HepG2 (cell line): ENCODE measurements around the gene BLMH. TPM values are rescaled to one million over a fixed set of nuclear protein-coding genes. Genes with fewer than 3 reads are reported as not detected.

ENCODE experiments used
- AKAP8 ChIP-seq: sonication (generic); formaldehyde crosslinking; IDR thresholded peaks from 2 replicates; pipeline ENCODE4 v1.5.1; 2020; ENCODE audit warnings: mild to moderate bottlenecking, missing genetic modification reagents
- ESRRA ChIP-seq: sonication (generic); formaldehyde crosslinking; IDR thresholded peaks from 2 replicates; pipeline ENCODE4 v1.5.1; 2020; ENCODE audit warnings: mild to moderate bottlenecking, low read depth, missing genetic modification reagents
- ISL2 ChIP-seq: sonication (generic); formaldehyde crosslinking; IDR thresholded peaks from 2 replicates; pipeline ENCODE4 v1.5.0; 2020; ENCODE audit warnings: missing genetic modification reagents
- JUN ChIP-seq: sonication (generic); formaldehyde crosslinking; IDR thresholded peaks from 2 replicates; pipeline ENCODE4 v1.4.0; 2020; ENCODE audit warnings: mild to moderate bottlenecking, missing genetic modification reagents
- NBN ChIP-seq: fragments of 450-650 bp; conservative IDR thresholded peaks from 2 replicates; pipeline ENCODE4 v1.6.1; 2017
- NR2F1 ChIP-seq, 2 experiments: fragments of 450-650 bp in 1 of 2; formaldehyde crosslinking in 1 of 2; IDR thresholded peaks; 2 replicates each; pipeline versions ENCODE4 v1.5.0 to v1.6.1; 2016 to 2020; ENCODE audit warnings: mild to moderate bottlenecking in 1 of 2, missing compliant biosample characterization in 1 of 2, missing genetic modification reagents in 1 of 2, moderate library complexity in 1 of 2
- RFXAP ChIP-seq: sonication (generic); formaldehyde crosslinking; IDR thresholded peaks from 2 replicates; pipeline ENCODE4 v1.4.0; 2020; ENCODE audit warnings: missing genetic modification reagents, borderline replicate concordance
- SAFB2 ChIP-seq: sonication (generic); formaldehyde crosslinking; IDR thresholded peaks from 2 replicates; pipeline ENCODE4 v1.5.1; 2020; ENCODE audit warnings: missing genetic modification reagents, low read depth, mild to moderate bottlenecking, borderline replicate concordance
- SKI ChIP-seq: fragments of 450-650 bp; IDR thresholded peaks from one replicate; pipeline ENCODE4 v1.6.1; 2018; ENCODE audit warnings: mild to moderate bottlenecking; ENCODE audit not compliant: partially characterized antibody
- SP1 ChIP-seq, 2 experiments: fragments of 450-650 bp in 1 of 2; sonication (generic) in 1 of 2; formaldehyde crosslinking in 1 of 2; IDR thresholded peaks; 2 replicates each; pipeline versions ENCODE4 v1.4.0 to v1.6.1; 2016 to 2020; ENCODE audit warnings: missing genetic modification reagents in 1 of 2
- ZNF3 ChIP-seq: IDR thresholded peaks from 2 replicates; pipeline ENCODE4 v1.7.0; 2017; ENCODE audit warnings: inconsistent platforms
- ZNF772 ChIP-seq: sonication (generic); formaldehyde crosslinking; IDR thresholded peaks from 2 replicates; pipeline ENCODE4 v1.5.0; 2020; ENCODE audit warnings: mild to moderate bottlenecking, missing genetic modification reagents
- polyA plus RNA-seq, 8 experiments: library from polyadenylated mRNA; depleted of rRNA in 3 of 8; stranded (reverse) in 7 of 8; unstranded in 1 of 8; fragments of >200 nt; fragmentation: Illumina TruSeq in 4 of 8; extraction: Trizol in 4 of 8; gene quantifications; 2 replicates each; pipeline versions ENCODE4 v1.2.1 to v1.2.3, GENCODE V29; 2011 to 2016; ENCODE audit warnings: low read depth in 4 of 8, missing spikeins in 1 of 8, mixed read lengths in 1 of 8; ENCODE audit not compliant: insufficient read depth in 1 of 8
- total RNA-seq, 5 experiments: library from RNA; depleted of rRNA; stranded (reverse); fragments of >200 nt; fragmentation: Illumina TruSeq; extraction: Trizol; gene quantifications; 2 replicates each; pipeline ENCODE4 v1.2.3, GENCODE V29; 2016; ENCODE audit warnings: low read depth in 1 of 5
- TF ChIP-seq, protein P1 (sequence below): sonication (generic); formaldehyde crosslinking; IDR thresholded peaks from 2 replicates; pipeline ENCODE4 v1.4.0; 2020; ENCODE audit warnings: mild to moderate bottlenecking, low read depth, missing genetic modification reagents
- TF ChIP-seq, protein P2 (sequence below): sonication (generic); formaldehyde crosslinking; IDR thresholded peaks from 2 replicates; pipeline ENCODE4 v1.4.0; 2020; ENCODE audit warnings: mild to moderate bottlenecking, missing genetic modification reagents, borderline replicate concordance

BLMH gene
- total and polyA plus RNA-seq, 2 of the 13 experiments (the other 11 are each of a cell fraction or from before 2014, with no cell fraction given), result 12.1 to 41.0 TPM

DNA sequence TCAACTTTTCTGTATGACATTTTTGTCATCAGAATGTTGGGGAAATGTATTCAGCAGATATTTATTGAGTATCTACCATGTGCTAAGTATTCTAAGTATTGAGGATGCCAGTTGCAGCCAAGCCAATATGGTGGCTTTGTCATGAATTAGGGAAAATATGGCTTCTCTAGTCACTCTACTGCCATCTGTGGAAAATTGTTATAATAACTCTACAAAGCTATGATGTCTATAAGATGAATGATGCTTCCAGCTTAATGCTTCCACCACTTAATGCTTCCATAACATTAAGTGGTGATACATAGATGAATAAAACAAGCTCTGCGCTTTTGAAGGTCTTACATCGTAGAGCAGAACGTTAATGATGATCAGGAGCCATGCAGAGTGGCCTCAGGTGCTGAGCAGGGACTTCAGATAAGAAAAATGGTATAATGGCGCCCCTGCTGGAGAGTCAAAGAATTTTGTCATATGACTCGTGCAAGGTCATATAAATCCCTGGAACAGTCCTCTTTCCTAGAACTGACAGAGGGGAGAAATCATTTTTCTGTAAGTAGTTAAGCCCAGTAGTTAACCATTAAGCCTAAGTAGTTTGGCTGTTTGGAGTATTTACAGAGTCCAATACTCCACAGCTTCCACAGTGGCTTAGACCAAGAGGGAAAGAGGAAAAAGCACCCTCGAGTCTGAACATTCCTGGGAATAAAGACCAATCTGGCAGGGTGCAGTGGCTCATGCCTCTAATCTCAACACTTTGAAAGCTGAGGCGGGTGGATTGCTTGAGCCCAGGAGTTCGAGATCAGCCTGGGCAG is 44.8 kb upstream of the BLMH start (continued):
- TF ChIP-seq ZNF3 (CRISPR knock-in tag) (no peak), NR2F1 (CRISPR knock-in tag; IDR thresholded peaks at IDR 0.05) (0 out of 4 replicates have a peak, but pooled peaks of 1 of the 2 experiments have one; percentile 15), RFXAP (peak; percentile 16; the same call in 1 of the 2 replicates), ISL2 (CRISPR knock-in tag) (peak; percentile 83), ESRRA (peak; percentile 67; the same call in 1 of the 2 replicates), JUN (CRISPR knock-in tag) (no peak), SKI (no peak), NBN (no peak), AKAP8 (CRISPR knock-in tag) (no peak), SP1 (IDR thresholded peaks at IDR 0.05) (no peak), SP1 (CRISPR knock-in tag; IDR thresholded peaks at IDR 0.05) (no peak), SAFB2 (CRISPR knock-in tag) (no peak), ZNF772 (CRISPR knock-in tag) (0 out of 2 replicates have a peak, but pooled peaks have one; percentile 48)
- TF ChIP-seq, protein P1, sequence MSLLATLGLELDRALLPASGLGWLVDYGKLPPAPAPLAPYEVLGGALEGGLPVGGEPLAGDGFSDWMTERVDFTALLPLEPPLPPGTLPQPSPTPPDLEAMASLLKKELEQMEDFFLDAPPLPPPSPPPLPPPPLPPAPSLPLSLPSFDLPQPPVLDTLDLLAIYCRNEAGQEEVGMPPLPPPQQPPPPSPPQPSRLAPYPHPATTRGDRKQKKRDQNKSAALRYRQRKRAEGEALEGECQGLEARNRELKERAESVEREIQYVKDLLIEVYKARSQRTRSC (CRISPR knock-in tag), result no peak
- TF ChIP-seq, protein P2, sequence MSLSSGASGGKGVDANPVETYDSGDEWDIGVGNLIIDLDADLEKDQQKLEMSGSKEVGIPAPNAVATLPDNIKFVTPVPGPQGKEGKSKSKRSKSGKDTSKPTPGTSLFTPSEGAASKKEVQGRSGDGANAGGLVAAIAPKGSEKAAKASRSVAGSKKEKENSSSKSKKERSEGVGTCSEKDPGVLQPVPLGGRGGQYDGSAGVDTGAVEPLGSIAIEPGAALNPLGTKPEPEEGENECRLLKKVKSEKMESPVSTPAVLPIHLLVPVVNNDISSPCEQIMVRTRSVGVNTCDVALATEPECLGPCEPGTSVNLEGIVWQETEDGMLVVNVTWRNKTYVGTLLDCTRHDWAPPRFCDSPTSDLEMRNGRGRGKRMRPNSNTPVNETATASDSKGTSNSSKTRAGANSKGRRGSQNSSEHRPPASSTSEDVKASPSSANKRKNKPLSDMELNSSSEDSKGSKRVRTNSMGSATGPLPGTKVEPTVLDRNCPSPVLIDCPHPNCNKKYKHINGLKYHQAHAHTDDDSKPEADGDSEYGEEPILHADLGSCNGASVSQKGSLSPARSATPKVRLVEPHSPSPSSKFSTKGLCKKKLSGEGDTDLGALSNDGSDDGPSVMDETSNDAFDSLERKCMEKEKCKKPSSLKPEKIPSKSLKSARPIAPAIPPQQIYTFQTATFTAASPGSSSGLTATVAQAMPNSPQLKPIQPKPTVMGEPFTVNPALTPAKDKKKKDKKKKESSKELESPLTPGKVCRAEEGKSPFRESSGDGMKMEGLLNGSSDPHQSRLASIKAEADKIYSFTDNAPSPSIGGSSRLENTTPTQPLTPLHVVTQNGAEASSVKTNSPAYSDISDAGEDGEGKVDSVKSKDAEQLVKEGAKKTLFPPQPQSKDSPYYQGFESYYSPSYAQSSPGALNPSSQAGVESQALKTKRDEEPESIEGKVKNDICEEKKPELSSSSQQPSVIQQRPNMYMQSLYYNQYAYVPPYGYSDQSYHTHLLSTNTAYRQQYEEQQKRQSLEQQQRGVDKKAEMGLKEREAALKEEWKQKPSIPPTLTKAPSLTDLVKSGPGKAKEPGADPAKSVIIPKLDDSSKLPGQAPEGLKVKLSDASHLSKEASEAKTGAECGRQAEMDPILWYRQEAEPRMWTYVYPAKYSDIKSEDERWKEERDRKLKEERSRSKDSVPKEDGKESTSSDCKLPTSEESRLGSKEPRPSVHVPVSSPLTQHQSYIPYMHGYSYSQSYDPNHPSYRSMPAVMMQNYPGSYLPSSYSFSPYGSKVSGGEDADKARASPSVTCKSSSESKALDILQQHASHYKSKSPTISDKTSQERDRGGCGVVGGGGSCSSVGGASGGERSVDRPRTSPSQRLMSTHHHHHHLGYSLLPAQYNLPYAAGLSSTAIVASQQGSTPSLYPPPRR (CRISPR knock-in tag), result no peak
